GM04504 (cell line): ENCODE results near the gene RPS27.
"Not testable (repeated sequence)": the region's sequence is repeated elsewhere in the genome, so short reads cannot be mapped to it uniquely, and the experiment has no call there.

ENCODE experiments used
- DNase-seq: peaks from one replicate; pipeline ENCODE4 v3.0.0-alpha.2; 2012; ENCODE audit warnings: low read depth

The RPS27 gene

DNA sequence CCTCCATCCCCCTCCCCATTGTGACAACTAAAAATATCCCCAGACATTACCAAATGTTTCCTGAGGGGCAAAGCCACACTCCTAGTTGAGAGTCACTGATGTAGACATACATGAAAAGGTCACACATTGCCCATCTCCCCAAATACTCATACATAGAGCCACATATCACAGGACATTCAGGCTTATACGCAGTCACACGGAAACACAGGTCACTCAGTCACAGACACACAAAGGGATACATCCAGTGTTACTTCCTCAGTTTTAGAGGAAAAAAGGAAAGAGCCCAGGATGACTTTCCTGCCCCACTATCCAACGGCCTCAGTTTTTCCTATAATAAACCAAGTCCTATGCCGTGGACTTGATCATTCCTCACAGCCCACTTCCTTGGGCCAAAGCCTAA lies 29.1 kb upstream of the RPS27 start:
- no peak for DNase-seq

DNA sequence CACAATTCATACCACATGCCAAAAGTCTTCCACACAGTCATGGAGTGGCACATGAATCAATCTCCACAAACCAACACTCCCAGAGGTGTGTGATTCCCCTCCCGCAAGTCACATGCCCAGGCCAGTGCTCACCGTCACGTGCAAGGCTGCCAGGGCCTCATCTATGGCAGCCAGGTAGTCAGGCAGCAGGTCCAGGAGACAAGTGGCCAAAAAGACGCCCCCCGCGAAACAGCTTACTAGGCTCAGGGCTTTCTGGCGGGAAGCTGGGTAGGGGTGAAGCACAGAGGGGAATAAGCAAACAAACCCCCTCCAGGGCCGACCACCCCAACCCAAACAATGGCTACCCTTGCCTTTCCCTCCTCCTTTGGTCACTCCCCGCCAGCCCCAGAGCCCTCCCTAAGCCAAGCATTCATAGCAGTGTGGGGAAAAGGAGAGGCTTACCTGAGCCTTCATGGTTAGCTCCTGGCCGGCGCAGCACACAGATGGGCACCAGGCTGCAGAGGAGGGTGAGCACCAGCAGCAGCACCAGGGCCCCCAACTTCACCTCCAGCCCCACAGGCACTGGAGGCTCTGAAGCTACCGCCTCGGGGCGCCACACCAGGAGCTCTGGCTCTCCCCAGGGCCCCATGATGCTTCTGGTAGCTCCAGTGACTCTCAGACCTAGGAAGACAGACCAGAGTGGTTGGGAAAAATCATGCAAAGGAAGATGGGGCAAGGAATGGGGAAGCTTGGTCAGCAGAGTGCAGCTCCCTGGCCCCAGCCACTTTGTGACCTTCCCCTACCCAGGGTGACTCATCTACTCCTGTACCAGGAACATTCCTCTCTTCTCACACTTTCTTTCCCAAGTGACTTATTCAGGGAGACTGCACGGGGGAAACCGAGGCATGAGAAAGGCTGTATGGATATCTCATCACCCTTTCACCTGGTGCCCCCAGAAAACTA lies 28.2 kb upstream of the RPS27 start:
- DNase-seq: no peak

DNA sequence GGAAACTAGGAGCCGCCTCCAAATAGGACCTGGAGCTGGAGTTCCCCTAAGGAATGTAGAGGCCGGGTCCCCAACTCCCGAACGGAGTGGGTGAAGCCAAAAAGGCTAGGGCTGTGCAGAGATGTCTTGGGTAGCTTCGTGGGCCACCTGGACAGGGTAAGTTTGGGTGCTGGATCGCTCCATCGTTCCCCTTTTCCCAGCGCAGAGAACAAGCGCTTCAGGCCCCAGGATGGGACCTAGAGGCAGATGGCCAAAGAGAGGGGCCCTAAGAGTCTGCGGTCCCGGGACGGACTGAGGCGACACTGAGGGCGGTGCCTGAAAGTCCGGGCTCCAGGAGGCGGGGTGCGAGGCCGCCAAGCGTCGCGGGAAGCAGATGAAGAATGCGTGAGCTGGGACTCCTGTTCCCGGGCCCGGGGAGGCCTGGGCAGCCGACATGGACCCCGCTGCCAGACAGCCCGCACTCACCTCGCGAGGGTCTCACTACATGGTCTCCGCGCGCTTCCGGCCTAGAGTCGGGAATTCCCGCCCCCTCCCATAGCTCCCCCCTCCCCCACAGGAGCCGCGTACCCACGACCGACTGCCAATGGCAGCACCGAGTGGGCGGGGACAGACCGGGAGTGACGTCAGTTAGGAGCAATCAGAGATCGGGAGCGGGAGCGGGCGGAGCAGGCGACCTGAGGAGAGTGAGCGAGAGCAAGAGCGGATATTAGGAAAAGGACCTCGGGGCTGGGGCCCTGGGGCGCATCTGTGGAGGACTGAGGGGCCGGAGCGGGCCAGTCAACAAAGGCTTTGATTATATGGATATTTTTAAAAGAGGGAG lies 27.3 kb upstream of the RPS27 start, which contains the start of gene SLC39A1:
SLC39A1 (minus strand) TSS at position 508 of the 820 bp plus-strand sequence. CDS start 822 bp downstream, outside the sequence.
- peak; percentile 92 for DNase-seq

DNA sequence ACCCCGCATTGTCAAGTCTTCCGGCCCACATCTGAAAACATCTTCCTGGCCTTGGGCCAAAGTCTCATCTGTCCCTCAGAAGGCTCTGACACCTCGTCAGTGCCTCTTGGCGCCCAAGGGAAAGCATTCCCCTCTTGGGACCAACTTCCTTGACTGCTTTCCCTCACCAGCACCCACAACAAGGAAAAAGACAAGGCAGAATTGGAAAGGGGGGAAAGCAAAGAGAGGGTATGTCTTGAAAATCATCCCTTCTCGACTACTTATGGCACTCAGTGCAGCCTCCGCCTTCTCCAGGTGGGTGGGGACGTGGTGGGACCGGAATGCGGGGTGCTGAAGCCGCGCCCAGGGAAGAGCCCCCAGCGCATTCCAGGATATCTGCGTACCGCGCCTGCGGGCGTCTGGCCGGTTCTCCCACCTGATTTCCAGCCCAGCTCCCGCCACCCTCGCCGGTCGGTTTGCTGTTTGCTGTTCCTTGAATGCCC lies 26.7 kb upstream of the RPS27 start:
- DNase-seq: no peak

DNA sequence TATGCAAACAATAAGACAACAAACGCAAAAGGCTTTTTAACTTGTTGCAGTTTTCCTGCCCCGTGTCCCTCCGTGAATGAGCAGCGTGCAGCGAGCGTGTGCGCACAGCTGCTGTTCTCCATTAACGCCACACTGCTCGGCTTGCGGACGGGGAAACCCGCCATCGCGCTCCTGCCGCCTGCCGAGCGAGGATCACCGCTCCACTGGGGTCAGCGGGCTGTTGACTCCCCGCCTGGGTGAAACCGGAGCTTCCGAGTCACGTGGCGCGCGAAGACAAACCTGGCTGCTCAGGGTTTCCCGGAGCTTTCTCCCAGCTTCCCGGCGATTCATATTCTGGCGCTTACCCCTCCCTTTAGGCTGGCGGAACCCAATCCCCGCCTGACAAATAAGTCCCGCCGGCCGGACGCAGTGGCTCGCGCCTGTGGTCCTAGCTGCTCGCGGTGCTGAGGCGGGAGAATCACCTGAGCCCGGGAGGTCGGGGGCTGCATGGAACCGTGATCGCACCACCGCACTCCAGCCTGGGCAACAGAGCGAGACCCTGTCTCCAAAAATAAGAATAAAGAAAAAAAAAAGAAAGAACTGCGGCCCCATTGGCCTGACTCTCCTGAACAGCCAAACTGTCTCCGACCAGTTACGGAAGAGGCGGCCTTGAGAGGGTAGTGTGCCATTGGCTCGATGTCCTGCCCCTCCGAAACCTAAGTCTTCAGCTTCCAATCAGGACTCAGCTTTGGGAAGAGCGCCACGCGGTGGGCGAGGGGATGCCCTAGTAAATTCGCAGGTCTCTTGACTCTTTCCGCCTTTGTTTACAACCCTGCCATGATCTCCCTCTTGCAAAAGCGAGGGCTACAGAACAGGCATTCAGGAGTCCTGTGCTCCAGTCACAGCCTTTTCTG lies 23.2 kb upstream of the RPS27 start, which contains the start of gene CREB3L4:
CREB3L4 (plus strand) TSS at position 796 of the 893 bp plus-strand sequence. CDS start 624 bp downstream, outside the sequence.
- DNase-seq: peak; percentile 89

DNA sequence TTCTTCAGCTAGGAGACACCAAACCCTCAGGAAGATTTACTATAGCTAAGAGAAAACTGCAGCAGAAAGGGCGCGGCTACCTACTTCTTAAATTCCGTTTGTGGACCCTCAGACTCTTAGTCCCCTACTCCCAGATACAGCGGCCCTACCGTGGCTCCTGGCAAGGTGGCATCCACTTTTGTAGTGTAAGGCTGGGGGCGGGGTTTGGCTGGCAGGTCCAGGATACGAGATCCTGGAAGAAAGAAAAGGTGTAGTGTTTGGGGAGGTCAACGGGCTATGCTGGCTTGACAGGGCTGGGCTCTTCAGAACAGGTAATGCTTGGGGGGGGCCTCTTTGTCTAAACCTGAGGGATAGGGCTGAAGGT lies 22.6 kb upstream of the RPS27 start:
- no peak for DNase-seq

DNA sequence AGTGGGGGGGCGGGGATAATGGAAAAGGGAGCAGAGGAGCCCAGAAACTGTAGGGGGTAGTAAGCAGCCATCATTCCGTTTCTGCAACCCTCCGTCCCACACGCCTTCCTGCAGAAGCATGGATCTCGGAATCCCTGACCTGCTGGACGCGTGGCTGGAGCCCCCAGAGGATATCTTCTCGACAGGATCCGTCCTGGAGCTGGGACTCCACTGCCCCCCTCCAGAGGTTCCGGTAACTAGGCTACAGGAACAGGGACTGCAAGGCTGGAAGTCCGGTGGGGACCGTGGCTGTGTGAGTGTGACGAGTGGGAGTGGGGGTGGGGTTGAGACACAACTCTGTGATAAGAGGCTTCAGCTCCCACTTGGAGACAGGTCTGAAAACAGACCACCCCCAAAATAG lies 22.2 kb upstream of the RPS27 start:
- DNase-seq: no peak

DNA sequence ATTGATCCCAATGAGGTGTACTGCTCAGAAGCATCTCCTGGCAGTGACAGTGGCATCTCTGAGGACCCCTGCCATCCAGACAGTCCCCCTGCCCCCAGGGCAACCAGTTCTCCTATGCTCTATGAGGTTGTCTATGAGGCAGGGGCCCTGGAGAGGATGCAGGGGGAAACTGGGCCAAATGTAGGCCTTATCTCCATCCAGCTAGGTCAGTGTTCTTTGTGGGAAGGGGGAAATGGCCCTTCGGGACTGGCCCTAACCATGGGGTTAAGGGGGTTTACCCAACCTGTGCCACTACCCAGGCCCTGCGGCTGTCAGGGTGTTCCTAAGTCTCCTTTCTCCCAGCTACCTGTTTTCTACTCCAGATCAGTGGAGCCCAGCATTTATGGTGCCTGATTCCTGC lies 21.6 kb upstream of the RPS27 start:
- no peak for DNase-seq

DNA sequence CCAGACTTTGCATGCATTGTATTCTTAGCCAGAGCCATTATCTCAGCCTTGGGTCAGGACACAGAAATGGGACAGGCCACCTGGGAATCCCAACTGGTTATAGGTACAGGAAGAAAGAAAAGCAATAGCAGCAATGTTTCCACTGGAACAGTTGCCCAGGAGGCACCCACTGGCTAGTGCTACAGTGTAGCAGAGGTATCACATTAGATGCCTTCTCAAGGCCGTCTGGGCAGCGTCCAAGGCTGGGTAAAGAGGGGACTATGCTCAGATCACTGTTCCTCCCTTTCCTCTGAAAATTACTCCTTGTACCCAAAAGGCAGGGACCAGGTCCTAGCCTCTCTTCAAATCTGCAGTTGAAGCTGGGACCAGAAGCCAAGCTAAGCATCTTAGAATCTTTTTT lies 20.2 kb upstream of the RPS27 start:
- no peak for DNase-seq

DNA sequence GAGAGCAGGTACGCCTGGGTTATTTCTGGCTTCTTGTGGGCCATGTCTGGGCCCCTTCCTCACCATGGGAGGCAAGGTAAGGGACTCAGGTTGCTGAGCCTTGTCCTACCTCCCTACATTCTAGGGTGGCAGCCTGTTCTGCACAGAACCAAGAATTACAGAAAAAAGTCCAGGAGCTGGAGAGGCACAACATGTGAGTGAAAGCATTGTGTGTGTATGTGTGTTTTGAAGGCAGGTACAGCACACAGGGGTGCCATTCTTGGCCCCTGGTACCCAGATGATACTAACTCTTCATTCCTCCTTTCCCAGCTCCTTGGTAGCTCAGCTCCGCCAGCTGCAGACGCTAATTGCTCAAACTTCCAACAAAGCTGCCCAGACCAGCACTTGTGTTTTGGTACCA lies 17.5 kb upstream of the RPS27 start:
- no peak for DNase-seq

DNA sequence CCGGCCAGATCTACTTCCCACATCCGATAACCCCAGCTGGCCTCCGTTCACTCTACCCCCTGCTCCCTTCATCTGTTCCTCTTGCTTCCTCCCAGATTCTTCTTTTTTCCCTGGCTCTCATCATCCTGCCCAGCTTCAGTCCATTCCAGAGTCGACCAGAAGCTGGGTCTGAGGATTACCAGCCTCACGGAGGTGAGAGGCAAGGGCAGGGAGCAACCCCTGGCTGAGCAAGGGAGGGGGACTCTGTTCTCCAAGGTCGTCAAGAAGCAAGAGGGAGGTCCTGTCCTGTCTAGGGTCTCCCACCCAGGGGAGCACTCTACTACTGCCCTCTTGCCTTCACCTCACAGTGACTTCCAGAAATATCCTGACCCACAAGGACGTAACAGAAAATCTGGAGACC lies 17.0 kb upstream of the RPS27 start:
- DNase-seq: no peak

DNA sequence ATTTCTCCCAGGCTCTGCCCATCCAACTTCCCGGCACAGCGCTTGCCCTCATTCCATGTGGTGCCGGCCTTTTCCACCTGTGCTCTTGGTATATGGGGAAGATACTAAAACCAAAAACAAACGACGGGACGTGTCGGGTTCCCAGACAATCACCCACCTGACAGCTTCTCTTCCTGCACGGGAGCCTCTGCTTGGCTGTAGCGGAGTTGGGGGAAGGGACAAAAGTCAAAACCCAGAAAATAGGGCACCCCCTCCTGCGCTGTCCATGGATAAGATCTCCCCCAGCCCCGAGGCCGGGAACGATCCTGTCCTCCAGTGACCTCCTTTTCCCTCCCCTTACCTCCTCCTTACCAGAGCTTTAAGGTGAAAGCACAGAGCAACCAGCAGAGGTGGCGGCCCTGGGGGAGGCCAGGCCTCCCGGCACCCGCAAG lies 13.7 kb upstream of the RPS27 start:
- no peak for DNase-seq

DNA sequence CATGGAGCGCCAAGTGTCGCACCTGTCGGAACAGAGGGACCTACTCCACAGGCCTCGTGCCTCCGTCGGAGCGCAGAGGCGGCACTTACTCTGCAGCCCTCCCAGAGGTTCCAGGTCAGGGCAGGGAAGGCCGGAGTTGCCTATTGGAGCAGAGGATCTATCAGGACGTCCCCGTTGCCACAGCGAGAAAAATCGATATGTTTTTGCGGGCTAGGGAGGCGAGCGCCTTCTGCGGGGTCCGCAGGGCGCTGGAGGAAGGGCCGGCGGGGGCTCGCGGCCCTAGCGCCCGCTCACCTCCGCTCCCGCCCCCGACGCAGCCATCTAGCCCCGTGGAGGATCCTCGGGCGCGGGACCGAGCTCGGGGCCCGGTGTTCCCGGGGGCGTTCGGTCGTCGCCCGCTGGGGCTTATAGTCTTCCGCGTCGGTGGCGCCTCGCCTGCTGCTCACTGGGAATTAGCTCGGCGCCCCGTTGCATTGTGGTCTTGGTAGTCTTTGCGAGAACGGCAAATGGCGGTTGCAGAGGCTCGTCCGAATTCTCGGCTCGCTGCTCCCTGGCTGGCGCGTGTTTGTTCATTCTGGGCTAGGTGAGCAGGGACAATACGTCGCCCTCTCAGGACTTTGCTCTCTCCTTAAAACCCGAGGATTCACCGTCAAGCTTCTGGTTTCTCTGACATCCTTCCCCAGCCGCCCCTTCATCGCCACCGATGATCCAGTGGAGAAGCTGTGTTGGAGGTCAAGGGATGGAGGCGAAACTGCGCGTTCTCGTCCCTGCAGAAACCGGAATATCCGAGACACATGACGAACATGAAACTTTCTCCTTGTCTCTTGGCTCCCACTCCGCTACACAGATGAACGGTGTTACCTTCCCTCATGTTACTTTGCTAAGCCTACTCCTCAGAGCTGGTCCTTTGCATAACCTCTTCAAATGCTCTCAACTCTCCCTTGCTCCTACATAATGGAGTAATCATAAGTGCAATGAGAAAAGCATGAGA lies 13.0 kb upstream of the RPS27 start, which contains the start of gene JTB:
JTB (minus strand) TSS at position 425 of the 991 bp plus-strand sequence; CDS start at position 3, 422 bp downstream.
- DNase-seq: peak; percentile 60

DNA sequence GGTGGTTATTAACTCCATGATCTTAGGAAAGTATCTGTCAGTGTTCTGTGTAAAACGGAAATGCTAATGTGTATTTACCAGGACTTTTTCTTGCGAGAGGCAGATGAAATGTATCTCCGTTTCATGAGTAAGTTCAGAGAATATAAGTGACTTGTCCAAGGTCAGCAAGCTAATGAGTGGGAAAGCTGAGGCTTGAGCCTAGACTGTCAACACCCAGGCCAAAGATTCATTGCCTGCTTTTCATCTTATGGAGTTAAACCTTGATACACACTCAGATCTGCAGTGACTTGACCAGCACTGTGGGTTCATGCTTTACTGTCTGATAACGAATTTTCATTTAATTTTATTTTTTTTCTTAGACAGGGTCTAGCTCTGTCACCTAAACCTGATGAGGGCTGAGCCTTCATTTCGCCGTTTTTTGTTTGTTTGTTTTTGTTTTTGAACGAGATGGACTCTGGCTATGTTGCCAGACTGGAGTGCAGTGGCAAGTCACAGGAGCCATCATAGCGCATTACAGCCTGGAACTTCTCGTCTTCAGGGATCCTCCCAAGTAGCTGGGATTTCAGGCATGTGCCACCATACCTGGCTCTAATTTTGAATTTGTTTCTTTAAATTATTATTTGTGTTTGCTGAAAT lies 12.2 kb upstream of the RPS27 start:
- no peak for DNase-seq

DNA sequence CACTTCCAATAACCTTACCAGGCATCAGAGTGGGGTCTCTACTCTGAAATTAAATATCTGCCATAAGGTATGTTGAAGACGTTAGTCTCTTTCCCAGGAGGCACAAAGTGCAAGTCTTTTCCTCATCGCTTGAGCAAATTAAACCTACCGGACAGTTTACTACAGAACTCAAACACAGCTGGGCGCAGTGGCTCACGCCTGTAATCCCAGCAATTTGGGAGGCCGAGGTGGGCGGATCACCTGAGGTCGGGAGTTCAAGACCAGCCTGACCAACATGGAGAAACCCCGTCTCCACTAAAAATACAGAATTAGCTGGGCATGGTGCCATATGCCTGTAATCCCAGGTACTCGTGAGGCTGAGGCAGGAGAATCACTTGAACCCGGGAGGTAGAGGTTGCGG lies 11.5 kb upstream of the RPS27 start:
- not testable (repeated sequence) for DNase-seq

DNA sequence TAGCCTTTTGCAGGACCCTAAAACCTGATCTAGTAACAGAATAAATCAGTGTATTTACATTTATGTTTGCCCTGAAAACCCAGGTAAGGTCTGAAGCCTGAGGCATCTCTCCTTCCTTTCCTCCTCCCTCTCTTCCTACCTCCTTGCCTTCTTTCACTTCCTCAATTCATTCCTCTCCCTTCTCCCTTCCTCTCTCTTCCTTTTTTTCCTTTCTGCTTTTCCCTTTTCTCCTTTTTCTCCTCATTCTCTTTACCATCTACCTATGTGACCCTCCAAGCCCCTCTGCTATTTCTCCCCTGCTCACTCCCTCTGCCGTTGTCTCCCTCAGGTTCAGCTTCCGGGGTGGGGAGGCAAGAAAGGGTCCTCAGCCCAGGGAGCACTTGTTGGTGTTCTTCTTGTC lies 8.8 kb upstream of the RPS27 start:
- DNase-seq: not testable (repeated sequence)

DNA sequence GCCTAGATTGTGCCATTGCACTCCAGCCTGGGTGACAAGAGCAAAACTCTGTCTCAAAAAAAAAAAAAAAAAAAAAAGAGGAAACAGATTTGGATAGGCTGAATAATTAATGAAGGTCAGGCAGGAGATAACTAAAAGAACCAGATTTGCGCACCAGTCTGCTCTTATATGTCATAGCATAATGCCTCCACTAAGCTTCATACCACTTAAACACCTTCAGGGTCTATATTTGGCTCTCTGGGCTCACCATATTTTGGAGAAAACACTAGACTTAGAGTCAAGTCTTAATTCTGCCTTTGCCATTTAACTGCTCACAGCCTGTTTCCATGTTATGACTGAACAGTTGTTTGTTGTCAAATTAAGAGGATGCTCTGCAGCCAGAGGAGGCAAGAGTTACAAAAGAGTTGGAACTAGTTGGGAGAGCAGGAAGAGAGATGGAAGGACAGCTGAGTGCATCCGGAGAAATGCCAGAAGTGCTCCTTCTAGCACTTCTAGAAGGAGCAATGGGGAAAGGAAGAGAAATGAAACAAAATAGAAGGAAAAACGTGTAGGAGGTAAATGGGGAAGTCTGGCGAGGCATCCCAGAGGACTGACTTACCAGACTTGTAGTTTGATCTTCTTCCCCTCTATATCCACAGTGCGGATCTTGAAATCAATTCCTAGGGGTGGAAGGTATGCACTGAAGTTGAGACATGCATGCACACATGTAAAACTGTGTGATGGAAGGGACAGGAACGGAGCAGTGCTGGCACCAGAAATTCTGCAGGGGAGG lies 6.3 kb upstream of the RPS27 start:
- DNase-seq: no peak

DNA sequence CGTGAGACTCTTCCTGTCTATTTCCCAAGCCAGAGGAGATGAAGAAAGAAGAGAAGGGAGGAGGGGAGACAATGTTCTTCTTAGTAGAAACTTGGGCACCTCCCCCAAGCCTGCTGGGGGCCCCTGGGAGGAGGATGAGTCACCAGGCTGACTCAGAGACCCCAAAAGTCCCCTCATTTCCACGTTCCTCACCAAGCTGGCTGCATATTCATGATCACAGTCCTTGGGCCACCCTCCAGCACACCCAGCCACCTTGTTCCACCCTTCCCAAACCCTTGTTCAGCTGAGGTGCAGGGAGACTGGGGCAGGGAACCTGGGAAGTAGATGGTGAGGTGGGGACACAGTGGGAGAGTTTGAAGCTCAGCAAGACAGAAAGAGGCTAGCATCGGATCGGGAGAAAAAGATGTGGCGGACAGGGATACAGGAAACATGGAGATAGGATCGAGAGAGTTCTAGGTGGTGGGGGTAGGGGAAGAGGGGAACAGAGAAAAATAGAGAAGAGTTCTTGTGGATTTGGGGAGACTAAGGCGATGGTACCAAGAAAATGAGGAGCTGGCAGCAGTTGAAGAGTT lies 5.1 kb upstream of the RPS27 start:
- no peak for DNase-seq
